HTERT RPE-1 (cell line): ENCODE data around the gene MAML2.

Source experiments
- in situ Hi-C: fragments of 300-500 bp; cut with MboI; formaldehyde crosslinking; loops from 4 replicates; pipeline ENCODE4 v1.14.3; 2020; ENCODE audit warnings: low sequenced_read_pairs

Gene MAML2

GRCh38 chr11:96342961-96343711, at the start of gene MAML2:
MAML2 (minus strand) TSS chr11:96343195; CDS start chr11:96341895, 1,300 bp downstream.
- in situ Hi-C loops = no loop called here

- in situ Hi-C loops = no loop called here
Measured at GRCh38 chr11:96391698-96392307, 48.8 kb upstream of the MAML2 start.

- in situ Hi-C loops = no loop called here
Measured at GRCh38 chr11:96390488-96390792, 47.4 kb upstream of the MAML2 start.

- in situ Hi-C loops = no loop called here
Measured at GRCh38 chr11:96389720-96390487, 46.9 kb upstream of the MAML2 start, which contains the start of the genes CCDC82 and JRKL. CCDC82 (minus strand) TSS chr11:96389912; CDS start chr11:96384747, 5,165 bp downstream. JRKL (plus strand) TSS chr11:96390013; CDS start chr11:96390650, 637 bp downstream.

GRCh38 chr11:96388891-96389719, 46.1 kb upstream of the MAML2 start:
- in situ Hi-C loops = no loop called here

GRCh38 chr11:96385187-96385586, 42.2 kb upstream of the MAML2 start:
- in situ Hi-C loops = no loop called here

- in situ Hi-C loops = no loop called here
Measured at GRCh38 chr11:96384156-96384555, 41.2 kb upstream of the MAML2 start.

GRCh38 chr11:96376796-96377195, 33.8 kb upstream of the MAML2 start:
- in situ Hi-C loops = no loop called here

GRCh38 chr11:96373826-96374225, 30.8 kb upstream of the MAML2 start:
- in situ Hi-C loops = no loop called here

- in situ Hi-C loops = no loop called here
Measured at GRCh38 chr11:96367342-96367741, 24.3 kb upstream of the MAML2 start.

GRCh38 chr11:96366024-96366423, 23.0 kb upstream of the MAML2 start:
- in situ Hi-C loops = no loop called here

GRCh38 chr11:96365493-96365892, 22.5 kb upstream of the MAML2 start:
- in situ Hi-C loops = no loop called here

GRCh38 chr11:96361778-96362177, 18.8 kb upstream of the MAML2 start:
- in situ Hi-C loops = no loop called here

GRCh38 chr11:96358321-96358720, 15.3 kb upstream of the MAML2 start:
- in situ Hi-C loops = no loop called here

GRCh38 chr11:96357794-96358193, 14.8 kb upstream of the MAML2 start:
- in situ Hi-C loops = no loop called here

GRCh38 chr11:96356848-96357247, 13.9 kb upstream of the MAML2 start:
- in situ Hi-C loops = no loop called here

GRCh38 chr11:96342014-96342960, 708 bp downstream of the MAML2 start:
- in situ Hi-C loops = no loop called here

- in situ Hi-C loops = no loop called here
Measured at GRCh38 chr11:96341211-96342013, 1.6 kb downstream of the MAML2 start.

- in situ Hi-C loops = no loop called here
Measured at GRCh38 chr11:96340555-96340885, 2.5 kb downstream of the MAML2 start.
